GF-D8 (cell line): ENCODE results near the gene ZNF280A.
A peak's percentile ranks its signal among the peaks of the same experiment; 100 is the strongest.

ENCODE experiments used
- DNase-seq: peaks from one replicate; lab custom pipeline; 2025; lab: John Stamatoyannopoulos, UW

Gene ZNF280A, protein sequence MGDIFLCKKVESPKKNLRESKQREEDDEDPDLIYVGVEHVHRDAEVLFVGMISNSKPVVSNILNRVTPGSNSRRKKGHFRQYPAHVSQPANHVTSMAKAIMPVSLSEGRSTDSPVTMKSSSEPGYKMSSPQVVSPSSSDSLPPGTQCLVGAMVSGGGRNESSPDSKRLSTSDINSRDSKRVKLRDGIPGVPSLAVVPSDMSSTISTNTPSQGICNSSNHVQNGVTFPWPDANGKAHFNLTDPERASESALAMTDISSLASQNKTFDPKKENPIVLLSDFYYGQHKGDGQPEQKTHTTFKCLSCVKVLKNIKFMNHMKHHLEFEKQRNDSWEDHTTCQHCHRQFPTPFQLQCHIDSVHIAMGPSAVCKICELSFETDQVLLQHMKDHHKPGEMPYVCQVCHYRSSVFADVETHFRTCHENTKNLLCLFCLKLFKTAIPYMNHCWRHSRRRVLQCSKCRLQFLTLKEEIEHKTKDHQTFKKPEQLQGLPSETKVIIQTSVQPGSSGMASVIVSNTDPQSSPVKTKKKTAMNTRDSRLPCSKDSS

DNA sequence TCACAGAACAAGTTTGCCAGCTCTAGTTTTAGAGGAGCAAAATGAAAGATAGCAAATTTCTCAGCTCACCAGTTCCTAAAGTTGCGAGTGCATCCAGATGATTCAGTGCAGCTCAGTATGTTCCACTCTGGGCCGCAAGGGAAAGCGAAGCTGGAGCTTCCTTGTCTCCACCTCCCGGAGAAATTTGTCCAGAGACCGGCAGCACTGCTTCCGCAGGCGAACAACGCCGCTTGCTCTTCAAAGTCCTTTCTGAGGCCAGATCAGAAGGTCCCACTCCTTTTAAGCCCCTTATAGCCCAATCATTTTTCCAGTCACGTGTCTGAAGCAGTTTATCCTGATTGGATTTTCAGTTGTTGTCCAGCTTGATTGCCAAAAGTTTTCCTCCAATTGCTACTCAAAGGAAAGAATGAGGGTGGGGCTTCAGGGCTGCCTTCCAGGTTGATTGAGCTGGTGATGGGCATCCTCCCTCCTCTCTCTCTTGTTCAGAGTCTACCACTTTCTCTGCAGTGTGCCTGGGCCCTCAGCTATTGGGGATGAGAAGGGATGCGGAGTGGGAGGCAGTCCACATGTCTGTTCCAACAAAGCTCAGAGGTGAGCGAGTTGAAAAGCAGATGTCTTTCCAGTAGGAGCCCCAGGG, at the start of gene ZNF280A:
Gene ZNF280A (minus strand): TSS at position 251 of the 637 bp plus-strand sequence. CDS start 4,640 bp downstream, outside the sequence.
- no peak for DNase-seq

DNA sequence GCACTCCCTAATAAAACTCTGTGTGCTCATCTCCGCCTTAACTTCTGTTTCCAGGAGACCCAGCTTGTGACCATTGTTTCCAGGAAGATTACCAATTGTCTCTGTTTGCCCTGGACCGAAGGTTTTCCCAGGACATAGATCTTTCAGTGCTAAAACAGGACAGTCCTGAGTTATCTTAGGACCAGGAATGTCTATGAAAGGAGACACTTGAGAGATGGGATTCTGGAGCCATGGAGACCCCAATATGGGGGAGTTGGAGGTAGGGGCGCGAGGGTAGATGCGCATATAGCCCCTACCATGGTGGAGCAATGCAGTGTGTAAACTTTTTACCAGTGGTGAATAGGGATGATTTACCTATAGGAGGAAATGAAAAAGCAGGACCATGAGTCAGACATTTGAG, 49.1 kb upstream of the ZNF280A start:
- no peak for DNase-seq

DNA sequence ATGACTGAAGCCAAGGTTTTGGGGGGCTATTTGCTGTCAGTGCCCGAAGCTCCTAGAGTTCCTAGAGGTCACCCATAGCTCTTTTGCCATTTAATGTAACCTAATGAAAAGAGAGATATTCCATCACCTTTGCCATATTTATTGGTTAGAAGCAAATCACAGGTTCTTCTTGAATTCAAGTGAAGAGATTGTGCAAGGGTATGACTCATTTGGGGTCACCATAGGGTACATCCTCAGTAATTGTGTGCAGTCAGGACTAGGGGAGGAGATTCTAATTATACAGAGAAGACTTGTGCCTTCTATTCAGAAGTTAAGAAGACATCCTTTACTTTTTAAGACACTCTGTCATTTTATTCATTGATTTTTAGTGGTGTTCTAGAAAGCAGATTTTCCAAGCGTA, 45.9 kb upstream of the ZNF280A start:
- no peak for DNase-seq

DNA sequence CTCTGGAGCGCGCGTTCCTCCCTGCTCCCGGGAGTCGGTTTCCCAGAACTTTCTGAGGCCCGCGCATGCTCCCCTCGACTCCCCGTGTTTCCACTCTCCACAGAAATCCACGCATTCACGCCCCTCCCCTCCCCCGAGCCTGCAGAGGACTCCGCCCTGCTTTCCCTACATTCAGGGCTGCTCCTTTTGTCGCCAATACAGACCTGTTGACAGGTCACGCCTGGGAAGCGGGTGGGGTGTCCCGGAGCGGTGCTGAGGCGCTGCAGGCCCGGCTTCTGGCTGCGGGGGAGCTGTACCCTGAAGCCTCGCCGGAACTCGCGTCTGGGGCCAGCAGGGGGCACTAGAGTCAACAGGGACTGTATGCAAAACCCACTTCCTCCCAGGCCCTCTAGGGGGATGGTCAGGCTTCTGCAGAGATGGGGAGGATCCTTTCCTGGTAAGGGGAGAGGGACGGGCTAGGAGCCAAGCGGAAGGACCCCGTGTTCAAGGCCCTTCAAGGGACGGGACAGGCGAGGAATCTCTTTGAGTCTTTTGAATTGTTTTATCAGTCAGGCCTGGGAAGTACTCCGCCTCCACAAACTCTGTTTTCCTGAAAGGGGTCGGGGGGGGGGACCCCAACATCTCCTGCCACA, 39.0 kb upstream of the ZNF280A start, which contains the start of gene PRAME:
Gene PRAME (minus strand): TSS at position 294 of the 632 bp plus-strand sequence. CDS start 2,433 bp downstream, outside the sequence.
- DNase-seq: peak; percentile 39

DNA sequence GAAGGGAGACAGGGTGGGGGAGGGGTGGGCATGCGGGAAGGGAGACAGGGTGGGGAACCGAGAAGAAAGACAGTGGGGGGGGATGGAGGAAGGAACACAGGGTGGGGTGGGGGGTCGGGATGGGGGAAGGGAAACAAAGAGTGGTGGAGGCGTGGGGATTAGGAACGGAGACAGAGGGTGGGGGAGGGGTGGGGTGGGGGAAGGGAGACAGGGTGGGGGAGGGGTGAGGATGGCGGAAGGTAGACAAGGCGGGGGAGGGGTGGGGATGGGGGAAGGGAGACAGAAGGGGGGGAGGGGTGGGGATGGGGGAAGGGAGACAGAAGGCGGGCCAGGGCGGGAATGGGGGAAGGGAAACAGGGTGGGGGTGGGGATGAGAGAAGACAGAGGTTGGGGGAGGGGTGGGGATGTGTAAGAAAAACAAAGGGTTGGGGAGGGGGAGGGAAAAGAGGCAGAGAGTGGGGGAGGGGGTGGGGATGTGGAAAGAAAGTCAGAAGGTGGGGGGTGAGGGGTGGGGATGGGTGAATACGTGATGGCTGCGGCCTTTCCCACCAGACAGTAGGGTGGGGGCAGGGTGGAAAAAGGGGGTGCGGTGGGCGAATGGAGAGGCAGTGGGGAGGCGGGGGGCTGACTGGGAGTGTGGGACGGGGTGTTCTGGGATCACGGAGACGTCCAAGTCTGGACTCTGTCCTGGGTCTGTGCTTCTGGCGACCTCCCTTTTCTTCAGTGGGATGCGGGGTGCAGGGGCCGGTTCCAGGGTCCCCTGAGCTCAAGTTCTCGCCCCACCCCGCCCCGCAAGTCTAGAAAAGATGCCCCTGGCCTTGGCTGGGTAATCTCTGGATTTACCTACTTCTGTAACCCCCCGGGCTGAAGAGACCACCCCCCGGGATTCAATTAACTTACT, 38.3 kb upstream of the ZNF280A start:
- no peak for DNase-seq

DNA sequence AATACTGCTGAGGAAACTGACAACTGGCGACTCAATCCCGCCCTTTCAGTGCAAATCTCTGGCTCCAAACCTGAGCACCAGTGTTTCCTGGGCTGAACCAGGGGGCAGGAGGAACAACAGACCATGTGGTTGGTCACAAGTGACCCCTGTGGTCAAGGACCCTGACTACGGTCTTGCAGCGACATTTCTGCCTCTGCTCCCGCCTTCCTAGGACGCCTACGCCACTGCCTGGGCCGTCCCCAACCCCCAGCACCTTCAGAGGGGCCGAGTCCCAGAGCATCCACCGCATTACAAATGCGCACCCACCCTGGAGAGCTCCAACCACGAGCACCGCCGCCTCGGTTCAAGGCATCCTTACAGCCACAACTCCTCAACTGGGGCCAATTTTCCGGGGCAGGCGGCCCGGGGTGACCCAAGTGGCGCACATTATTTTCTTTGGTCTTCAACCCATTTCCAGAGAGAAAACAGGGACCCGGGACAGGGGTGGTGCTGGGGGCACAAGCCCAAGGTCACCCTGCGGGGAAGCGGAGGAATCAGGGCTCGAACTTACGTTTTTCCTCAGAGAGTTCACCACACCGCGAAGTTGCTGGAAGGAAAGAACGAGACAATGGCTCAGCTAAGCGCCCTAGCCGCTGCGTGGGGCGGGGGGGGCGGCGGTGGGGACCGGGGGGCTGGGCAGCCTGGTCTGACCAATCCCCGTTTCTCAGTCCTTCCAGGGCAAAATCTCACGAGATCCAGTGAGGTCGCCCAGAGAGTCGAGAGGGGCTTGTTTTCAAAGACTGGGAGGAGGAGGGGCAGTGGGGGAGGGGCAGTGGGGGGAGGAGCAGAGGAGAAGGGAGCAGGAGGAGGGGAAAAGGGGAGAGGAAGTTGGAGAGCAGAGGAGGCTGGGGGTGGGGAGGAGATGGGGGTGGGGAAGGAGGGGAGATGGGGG, 37.2 kb upstream of the ZNF280A start:
- no peak for DNase-seq

DNA sequence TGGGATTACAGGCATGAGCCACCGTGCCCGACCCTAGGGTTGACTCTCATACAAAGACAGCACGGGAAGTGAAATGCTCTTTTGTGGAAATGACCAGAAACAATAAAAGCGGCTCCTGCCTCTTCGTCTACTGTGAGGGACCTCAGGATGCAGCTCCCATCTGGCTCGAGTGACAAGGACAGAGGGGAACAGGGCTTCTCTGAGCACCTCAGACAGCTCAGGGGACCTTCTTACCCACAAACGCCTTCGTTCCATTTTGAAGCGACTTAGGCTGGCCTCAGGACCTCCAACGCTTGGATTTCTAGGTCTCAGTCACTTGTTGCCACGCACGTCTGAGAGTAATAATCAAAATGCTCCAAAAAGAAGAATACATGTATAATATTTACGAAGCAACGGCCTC, 36.5 kb upstream of the ZNF280A start:
- DNase-seq: no peak

DNA sequence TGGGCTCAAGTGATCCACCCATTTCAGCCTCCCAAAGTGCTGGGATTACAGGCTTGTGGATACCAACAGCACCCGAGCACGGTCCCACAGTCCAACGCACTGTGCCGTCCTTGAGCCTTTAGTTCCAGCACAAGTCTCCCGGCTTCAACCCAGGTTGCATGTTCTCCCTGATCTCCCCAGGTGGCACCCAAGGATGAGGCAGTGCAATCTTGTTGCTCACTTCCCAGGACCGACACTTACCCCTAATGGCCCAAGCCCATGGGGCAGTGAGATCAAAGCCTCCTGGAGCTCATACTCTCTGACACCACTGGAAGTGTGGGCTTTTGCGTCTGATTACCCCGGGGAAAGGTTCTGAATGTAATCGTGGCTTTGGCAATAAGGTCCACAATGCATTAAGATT, 35.5 kb upstream of the ZNF280A start:
- no peak for DNase-seq

DNA sequence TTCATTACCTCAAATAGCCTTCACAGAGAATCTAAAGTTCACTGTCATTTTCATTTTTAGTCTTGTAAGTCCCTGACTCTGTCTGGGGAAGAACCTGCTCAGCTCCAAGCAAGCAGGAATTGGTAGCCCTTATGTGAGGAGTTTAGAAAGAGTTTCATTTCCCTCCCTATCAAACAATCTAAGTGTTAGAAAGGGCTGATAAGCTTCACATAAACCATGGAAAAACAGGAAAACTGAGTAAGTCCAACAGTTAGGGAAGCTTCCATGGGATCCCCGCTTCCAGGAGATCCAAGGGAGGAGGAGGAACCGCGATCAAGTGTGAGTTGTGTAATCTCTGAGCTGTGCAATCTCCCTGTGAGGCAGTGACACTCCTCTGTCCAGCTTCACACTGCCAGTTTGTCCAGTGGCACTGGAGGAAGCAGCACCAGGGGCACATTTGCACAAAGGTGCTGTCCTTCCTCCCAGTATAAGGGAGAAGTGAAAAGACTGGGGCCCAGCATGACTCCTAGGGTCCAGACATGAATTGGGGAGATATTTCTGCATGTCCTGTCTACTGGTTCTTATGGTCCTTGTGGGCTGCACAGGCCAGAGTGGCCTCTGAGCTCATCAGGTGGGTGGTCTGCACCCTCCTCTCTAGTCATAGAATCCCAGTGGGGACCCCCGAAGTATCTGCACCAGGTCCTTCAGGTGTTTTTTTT, 34.7 kb upstream of the ZNF280A start:
- DNase-seq: no peak

DNA sequence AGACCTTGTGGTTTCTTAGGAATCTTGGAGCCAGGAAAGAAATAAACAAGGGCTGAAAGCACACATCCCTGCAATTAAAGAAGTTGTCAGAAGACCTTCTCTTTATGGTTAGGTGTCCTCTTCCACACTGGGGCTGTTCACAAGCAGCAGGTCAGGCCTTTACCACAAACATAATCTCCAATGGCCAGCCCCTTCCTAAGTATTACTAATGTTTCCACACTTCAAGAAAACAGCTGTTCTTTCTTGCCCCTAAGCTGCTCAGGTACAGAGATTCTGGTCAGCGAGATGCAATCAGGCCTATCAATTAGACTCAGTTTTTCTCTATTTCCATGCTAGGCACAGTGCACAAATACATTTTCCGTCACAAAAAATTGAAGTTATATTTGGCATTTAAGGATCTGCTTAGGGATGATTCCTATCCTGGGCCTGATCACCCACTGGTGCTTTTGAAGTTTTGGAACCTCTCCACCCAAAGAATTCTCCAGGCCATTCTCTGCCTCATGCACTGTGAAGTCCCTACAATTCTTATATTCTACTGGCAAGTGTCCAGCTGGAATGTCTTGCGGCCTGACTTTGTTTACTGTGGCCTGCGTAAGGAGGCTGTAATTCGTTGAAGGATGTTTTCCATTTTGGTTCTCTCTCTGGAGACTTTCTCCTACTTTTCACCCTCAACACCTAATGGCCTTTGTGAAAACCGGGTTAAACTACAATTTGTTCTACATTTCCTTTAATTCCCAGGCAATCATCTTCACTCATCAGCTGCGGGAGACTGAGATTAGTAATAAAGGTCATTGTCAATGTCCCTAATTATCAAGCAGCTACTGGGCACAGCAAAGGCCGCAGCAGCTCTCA, 33.9 kb upstream of the ZNF280A start:
- no peak for DNase-seq

DNA sequence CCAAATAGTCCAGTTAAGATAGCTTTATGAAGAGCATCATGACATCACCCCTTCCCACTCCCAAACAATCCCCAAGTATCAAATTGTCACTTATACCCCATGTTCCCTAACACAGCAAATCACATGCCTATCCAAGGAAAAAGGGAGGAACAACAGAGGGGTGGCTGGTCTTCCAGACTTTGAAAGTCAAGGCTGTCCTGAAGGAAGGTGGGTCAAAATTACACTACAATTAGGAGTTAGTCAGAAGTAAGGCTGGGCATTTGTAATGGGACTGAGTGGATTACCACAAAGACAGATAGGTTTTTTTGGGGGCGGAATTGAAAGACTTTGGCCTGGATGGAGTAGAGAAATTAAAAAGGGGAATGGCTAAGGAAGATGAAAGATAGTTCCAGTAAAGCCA, 33.1 kb upstream of the ZNF280A start:
- no peak for DNase-seq

DNA sequence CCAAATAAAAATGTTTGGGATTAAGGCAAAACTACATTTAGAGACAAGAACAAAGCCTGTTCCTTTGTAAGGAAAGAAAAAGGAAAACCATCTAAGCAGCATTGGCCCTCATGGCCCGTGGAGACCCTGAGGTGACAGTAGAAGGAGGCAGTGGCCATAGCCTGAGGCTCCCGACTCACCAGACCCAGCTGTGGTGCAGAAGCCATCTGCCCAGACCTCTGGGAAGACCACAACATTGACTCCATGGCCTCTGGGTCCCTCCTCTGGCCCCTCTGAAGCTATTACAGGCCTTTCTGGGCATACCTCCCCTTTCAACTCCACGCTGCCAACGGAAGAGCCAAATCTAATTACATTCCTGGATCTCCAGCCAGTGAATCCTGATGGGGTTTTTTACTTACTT, 32.6 kb upstream of the ZNF280A start:
- DNase-seq: peak; percentile 13

DNA sequence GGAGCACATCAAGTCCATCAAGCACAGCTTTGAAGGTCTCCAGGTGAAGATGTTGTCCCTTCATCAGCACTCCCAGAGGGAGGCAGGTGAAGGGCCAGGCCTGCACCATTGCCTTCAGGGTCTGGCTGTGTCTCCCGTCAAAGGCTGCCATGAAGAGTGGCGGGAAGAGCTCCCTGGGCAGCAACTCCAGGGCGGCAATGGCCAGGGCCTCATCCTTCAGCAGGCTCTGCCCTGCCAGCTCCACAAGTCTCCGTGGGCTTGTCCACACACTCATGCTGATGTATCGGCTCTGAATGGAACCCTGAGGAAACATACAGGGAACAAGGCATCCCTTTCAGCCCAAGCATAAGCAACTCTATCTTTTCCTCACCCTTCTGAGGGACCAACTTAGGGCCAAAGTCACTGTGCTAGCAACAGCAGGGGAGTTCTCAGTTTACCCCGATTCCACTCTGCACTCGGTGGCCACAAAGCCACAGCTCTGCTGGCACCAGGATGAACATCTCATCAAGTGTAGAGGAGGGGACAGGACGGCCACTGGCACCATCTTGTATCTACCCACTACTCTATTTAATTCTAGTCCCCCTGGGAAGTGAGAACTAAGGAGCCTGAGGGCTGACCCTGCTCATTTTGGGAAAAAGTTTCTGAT, 30.8 kb upstream of the ZNF280A start:
- DNase-seq: no peak

DNA sequence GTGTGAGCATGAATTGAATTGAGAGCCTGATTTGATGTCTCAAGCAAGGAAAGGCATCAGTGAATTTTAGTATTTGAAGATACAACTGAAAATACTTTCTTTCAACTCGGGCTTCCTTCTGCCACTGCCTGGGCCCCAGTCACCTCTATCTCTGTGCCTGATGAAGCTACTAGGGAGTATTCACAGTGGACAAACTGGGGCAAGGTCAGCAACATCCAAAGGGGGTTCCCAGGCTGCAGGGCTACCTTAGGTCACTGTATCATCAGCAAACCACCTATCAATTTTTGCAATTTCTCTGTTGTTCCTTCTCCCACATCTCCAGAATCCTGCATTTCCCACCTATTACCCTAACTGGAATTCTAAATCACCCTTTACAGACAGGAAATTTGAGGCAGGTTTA, 28.8 kb upstream of the ZNF280A start:
- no peak for DNase-seq

DNA sequence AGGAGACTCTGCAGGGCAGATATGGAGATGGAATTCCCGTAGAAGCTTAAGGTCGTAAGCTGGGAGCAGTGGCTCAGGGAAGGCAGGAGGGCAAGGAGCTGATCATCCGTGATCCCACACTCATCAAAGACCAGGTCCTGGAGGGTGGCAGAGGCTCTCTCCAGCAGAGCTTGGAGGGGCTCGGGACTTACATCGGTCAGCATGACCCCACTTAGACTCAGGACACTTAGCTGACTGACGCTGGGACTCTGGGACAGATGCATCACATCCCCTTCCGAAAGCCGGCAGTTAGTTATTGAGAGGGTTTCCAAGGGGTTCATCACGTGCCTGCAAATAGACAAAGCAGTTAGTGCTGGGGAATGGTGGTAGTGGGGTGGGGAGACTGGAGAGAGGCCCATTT, 28.2 kb upstream of the ZNF280A start:
- DNase-seq: no peak

DNA sequence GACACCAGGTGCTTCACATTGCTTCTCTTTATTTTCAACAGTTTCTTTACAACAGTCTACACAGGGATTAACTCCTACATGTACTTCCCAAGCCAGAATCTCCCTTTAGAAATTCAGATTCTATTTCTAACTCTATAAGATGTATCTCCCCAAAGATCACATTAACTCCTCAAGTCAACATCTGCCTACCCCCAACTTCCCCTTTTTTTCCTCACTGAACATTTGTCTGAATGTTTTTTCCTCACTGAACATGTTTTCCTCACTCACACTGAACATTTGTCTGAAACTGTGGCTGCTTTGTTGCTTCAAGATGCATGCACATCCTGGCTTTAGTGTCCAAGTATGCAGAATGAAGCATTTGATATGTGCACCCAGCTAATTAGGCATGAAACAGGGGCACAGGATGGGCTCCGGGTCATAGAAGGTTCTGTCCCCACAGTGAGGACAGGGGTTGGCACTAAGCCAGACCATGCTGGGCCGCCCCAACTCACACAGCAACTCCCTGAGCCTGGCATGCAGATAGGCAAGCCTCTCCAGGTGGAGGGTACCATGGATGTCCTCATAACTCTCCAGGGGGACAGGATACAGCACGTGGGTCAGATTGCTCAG, 27.7 kb upstream of the ZNF280A start:
- DNase-seq: peak; percentile 40

DNA sequence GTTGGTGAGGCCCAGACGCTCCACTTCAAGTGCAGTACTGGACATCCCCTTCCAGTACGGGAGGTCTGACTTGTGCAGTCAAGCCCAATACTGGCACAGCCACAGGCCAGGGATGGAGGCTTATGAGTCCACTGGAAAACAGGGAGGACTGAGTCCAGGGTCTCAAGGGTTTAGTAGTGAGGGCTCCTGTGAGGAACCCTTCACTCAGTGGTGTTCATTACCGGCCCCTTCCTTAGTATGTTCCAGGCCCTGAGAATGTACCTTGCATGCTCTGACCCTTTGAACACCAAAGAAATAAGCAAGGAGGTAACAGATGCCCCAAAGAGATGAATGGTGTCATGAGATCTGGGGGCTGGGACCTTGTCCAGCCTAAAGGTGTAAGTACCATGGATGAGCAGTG, 27.2 kb upstream of the ZNF280A start:
- no peak for DNase-seq

DNA sequence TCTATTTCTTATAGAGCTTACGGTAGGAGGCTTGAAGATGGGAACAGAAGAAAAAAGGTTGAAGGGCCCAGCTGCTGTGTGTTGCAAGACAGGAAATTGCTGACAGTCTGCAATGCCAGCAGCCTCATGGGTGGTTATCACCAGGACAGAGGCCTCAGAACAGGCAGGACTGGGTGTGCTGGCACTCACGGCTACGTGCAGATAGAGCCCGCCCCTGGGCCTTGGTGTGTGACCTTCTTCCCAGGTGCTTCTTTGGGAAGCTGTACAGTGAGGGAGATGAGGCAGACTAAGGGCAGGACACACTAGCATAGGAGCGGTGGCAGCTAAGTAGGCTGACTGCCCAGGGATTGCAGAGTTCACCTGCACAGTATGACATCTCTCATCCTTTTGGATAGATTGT, 26.4 kb upstream of the ZNF280A start:
- peak; percentile 89 for DNase-seq
